Stimulated activated CD8-positive, alpha-beta memory T cell treated with anti-CD3 and anti-CD28 coated beads, Interleukin-4, amount 100 ng/mL, for 4 hours (primary cell): ENCODE measurements around the gene FRMD7.
"Not testable (repeated sequence)": the region's sequence is repeated elsewhere in the genome, so short reads cannot be mapped to it uniquely, and the experiment has no call there.

Source experiments
- DNase-seq, 2 donors: peaks; one replicate each; pipeline ENCODE4 v3.0.0-alpha.2; 2020; ENCODE audit warnings: low read depth in 2 of 2, low spot score in 1 of 2

FRMD7 gene

DNA sequence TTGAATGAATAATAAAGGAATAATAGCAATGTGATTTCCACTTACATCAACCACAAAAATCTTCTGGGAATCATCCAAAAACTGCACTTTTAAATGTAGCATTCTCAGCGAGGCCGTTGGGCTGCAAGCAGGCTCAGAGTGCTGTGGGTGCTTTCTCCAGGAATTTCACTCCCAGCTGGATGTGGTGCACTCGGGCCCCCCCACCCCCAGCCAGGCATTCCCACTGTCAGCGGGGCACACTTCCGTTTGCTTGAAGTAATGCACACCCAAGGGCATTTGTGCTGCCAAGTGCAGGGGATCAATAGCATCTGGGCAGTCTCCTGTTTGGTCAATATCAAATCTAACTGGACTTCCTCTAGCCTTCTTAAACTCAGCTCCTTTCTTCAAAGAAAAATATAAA lies at the start of gene FRMD7:
Gene FRMD7, minus strand, starts transcription at position 278 of the 400 bp plus-strand sequence. Its CDS starts 176 bp downstream, at position 102.
- DNase-seq = no peak

DNA sequence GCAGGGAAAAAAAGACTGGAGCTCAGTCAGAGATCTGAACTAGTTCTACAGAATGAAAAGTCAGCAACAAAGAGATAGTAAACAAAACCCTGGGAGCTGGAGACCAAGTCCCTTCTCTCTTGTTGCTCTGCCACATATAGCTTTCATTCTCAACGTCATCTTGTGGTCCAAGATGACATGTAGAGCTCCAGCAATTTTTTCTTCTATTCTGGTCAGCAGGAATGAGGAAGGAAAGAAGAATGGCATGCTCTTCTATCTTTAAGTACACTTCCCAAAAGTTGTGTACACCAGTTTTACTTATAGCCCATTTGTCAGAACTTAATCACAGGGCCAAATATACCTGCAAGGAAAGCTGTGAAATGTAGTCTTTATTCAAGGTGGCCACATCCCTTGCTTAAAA lies 45.8 kb upstream of the FRMD7 start:
- DNase-seq = no peak

- DNase-seq = no peak
Measured at GRCh38 chrX:132171881-132172280, 44.1 kb upstream of the FRMD7 start.

DNA sequence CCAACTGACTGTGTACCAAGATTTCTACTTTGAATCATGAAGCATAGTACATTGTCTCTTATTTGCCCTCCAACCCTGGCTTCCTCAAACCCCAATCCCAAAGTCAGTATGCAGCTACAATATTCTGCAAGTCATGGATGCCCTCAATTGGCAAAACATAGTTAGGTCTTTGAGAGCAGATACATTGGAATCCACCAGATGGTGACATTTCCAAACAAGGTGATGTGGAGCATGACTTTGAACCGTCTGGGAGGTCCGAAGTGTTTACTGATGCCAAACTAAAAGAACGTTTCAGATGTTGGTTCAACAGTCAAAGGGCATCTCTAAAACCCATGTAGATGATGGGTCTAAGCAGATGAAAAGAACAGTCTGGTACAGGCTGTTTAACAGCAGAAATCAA lies 43.7 kb upstream of the FRMD7 start:
- DNase-seq = no peak

DNA sequence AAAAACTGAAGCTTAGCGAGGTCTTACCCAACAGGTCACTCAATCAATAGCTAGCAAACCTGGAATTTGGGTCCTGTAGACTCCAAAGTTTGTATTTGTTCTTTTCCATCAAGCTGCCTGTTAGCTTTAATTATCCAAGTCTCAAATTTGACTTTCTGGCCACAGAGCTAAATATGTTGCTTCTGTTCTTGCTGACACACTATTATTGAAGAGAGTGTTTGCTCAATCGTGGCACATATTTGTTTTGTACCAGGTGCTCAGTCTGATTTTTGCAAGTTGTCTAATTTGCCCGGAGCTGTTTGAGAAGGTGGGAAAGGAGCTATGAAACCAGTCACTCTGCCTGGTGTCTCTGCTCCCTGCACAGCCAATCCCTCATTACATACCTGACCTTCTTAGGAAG lies 41.7 kb upstream of the FRMD7 start:
- DNase-seq = no peak

GRCh38 chrX:132165651-132166050 lies 37.8 kb upstream of the FRMD7 start:
- DNase-seq = no peak

DNA sequence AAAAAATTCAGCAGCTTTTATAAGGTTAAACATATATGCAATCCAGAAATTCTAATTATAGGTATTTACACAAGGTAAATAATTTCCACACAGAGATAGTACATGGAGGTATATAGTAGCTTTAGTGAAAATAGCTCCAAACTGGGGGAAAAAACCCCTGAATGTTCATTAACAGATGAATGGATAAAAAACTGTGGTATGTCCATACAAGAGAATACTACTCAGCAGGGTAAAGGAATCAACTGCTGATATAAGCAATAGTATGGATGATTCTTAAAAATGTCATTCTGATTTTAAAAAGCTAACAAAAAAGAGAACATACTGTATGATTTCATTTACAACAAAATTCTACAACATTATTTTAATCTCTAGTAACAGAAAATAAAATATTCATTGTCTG lies 37.2 kb upstream of the FRMD7 start:
- DNase-seq = no peak

DNA sequence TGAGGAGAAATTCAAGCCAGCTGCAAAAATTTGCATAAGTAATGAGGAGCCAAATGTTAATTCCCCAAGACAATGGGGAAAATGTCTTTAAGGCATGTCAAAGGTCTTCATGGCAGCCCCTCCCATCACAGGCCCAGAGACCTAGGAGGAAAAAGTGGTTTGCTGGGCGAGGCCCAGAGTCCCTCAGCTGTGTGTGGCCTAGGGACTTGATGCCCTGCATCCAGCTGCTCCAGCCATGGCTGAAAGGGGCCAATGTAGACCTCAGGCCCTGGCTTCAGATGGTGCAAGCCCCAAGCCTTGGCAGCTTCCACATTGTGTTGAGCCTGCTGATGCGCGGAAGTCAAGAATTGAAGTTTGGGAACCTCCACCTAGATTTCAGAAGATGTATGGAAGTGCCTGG lies 35.3 kb upstream of the FRMD7 start:
- not testable (repeated sequence) for DNase-seq

GRCh38 chrX:132153166-132153565 lies 25.3 kb upstream of the FRMD7 start:
- no peak for DNase-seq

DNA sequence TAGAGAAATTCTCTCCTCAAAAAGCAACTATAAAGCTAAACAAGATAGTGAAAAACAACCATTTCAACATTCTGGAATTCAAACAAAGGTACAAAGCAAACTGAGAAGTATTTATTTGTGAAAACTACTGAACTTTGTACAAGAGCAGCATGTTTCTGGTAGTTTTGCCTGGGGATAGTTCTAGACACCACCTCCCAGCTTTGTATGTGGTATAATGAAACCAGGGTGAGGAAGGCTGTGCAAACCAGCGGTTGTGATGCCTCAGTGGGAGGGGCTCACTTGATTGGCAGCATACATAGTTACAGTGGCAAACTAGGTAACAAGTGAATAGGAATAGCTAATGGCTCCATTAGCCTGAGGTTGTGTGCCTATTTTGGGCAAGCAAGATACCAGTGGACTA lies 18.6 kb upstream of the FRMD7 start:
- no peak for DNase-seq

GRCh38 chrX:132144061-132144460 lies 16.2 kb upstream of the FRMD7 start:
- no peak for DNase-seq

- no peak for DNase-seq
Measured at GRCh38 chrX:132125906-132126305, 1.9 kb downstream of the FRMD7 start.

GRCh38 chrX:132120913-132121312 lies 6.9 kb downstream of the FRMD7 start:
- DNase-seq = no peak

- DNase-seq = no peak
Measured at GRCh38 chrX:132119821-132120515, 7.9 kb downstream of the FRMD7 start.

DNA sequence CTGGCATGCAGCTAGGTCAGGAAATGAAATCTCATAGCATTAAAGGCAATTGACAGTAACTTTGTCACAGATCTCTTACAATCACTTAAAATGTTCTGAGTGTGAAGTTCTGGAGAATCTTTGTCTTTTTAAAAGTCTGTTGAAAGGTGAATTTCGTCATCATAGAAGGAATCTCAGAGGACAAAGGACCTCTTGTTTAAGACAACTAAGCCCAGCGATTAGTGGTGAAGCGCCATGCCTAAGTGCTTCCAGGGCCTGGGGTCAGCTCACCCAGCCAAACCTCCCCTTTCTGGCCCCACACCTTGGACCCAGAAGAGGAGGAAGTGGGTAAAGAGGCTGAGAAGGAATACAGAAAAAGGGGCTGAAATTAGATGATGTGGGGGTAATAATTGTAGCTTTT lies 8.5 kb downstream of the FRMD7 start:
- no peak for DNase-seq

- no peak for DNase-seq
Measured at GRCh38 chrX:132118358-132118757, 9.5 kb downstream of the FRMD7 start.

DNA sequence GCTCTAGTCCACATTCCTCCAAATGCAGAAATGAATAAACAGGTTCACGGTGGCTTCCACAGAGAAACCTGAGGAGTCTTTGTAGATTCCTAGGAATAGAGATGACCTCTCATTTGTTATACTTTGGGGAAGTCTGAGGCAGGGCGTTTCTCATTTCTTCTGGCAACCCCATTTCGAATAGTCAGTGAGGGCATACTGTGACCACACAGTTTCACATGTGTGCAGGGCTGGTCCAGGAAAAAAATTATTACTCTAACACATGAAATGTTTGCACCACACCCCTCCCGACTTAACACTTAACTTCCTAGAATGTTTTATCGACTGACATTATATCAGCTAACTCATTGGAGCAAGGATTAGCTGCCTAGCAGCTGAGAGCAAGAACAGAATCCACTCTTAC lies 12.0 kb downstream of the FRMD7 start:
- no peak for DNase-seq

GRCh38 chrX:132114607-132115006 lies 13.2 kb downstream of the FRMD7 start:
- DNase-seq = no peak

GRCh38 chrX:132107291-132107690 lies 20.5 kb downstream of the FRMD7 start:
- DNase-seq = no peak

DNA sequence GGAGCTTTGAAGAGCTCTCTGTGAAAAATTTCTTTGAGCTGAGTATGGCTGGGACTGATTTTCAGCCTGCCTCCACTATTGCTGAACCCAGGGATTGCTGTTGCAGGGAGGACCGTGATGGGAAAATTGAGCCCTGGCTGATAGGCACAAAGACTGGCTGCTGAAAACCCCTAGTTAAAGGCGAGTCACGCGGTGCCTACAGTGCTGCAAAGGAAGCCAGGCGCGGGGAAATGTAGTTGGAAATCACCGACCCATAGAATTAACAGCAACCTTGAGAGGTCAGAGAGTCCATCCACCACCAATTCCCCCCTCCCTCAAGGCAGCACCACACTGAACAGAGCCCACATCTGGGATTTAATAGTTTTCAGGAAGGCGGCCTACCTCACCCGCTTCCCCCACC lies 26.0 kb downstream of the FRMD7 start:
- no peak for DNase-seq

DNA sequence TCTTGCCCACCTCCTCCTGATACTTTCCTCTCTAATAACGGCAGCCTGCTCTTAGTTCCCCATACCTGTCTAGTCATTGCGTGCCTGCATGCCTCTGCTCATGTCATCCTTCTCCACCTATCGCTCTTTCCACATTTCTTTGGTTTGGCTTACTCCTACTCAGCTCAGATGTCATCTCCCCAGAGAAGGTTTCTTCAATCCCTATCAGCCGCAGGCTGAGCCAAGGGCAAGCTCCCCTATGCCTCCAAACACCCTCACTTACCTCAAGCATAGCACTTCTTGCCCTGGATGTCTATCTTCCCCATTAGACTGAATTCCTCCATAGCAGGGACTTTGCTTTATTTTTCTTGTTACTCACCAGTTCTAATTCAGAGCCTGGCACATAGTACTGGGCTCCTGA lies 26.6 kb downstream of the FRMD7 start:
- no peak for DNase-seq

DNA sequence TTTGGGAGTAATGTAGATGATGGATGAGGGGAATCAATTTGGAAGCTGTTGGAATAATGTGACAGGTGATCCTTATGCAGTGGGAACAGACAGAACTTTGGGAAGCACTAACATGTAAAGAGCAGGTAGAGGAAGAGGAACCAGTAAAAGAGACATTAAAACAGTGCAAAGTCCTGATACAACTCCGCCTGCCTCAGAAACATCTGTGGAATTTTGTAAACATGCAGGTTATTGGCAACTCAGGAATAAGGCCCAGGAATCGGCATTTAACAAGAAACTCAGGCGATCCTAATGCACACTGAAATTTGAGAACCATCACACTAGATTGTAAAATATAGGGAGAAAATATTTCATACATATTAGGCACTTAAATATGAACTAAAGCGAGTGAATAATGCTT lies 29.1 kb downstream of the FRMD7 start:
- DNase-seq = not testable (repeated sequence)

GRCh38 chrX:132094164-132094563 lies 33.7 kb downstream of the FRMD7 start:
- no peak for DNase-seq
